Measurements from ENCODE around the gene KRT32.

KRT32 gene

DNA sequence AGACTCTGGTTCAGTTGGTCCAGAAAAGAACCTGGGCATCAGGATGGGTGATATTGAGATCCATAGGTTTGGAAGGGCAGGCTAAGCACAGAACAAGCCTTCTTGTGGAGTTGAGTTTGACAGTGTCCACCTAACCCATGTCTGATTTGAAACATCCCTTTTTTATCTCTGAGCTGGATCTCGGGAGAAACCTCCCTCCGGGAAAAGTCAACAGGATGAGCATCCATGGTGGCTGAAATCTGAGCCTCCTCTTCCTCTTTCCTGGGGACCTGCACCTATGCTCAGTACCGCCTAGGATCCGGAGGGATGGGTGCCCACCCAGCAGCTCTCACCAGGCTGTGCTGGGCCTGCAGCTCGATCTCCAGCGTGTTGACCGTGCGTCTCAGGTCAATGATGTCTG is 3.4 kb downstream of the KRT32 start:
- Histone ChIP-seq H3K4me1 (ENCODE audit: insufficient read depth, low read length) (no peaks in the 10 kb centered on the region), H3K36me3 (ENCODE audit: insufficient read depth, low read length) (no peaks in the 10 kb centered on the region), H3K9me3 (ENCODE audit: control insufficient read depth, insufficient read depth, low read length) (no peaks in the 10 kb centered on the region), H3K9ac (ENCODE audit: low read depth, low read length) (no peak overlapping the region)

GRCh38 chr17:41462705-41463104 is 4.5 kb downstream of the KRT32 start:
- Histone ChIP-seq H3K36me3 (ENCODE audit: insufficient read depth, low read length) (no peaks in the 10 kb centered on the region), H3K4me1 (ENCODE audit: insufficient read depth, low read length) (no peaks in the 10 kb centered on the region), H3K9me3 (ENCODE audit: control insufficient read depth, insufficient read depth, low read length) (no peaks in the 10 kb centered on the region), H3K9ac (ENCODE audit: low read depth, low read length) (no peak overlapping the region)

GRCh38 chr17:41457676-41458075 is 9.5 kb downstream of the KRT32 start:
- H3K9ac ChIP-seq (ENCODE audit: low read depth, low read length), result no peak overlapping the region

DNA sequence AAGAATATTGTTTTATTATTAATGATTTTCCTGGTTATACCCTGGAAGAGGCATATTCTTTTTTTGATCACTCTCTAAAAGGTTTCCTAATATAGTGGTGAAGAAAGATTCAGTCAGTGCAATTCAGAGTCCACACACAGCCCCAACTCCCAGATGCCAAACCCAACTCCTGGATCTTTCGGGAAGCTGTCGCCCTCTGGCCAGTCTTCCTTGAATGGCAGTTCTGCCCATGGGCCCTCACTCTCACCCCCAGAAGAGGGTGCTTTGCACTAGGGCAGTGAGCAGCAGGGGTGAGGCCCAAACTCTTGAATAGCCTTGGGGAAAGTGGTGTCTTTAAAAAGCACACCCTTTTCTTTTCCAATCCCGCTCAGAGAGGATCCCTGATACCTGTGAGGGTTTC is 11.0 kb downstream of the KRT32 start:
- Histone ChIP-seq H3K36me3 (ENCODE audit: insufficient read depth, low read length) (no peaks in the 10 kb centered on the region), H3K9me3 (ENCODE audit: control insufficient read depth, insufficient read depth, low read length) (peaks cover 2% of the 10 kb centered on the region), H3K9ac (ENCODE audit: low read depth, low read length) (no peak overlapping the region), H3K4me1 (ENCODE audit: insufficient read depth, low read length) (no peaks in the 10 kb centered on the region)

More at GRCh38 chr17:41457676-41458075, 9.5 kb downstream of the KRT32 start:
- Histone ChIP-seq H3K9me3 (ENCODE audit: control insufficient read depth, insufficient read depth, low read length) (no peaks in the 10 kb centered on the region), H3K4me1 (ENCODE audit: insufficient read depth, low read length) (no peaks in the 10 kb centered on the region), H3K36me3 (ENCODE audit: insufficient read depth, low read length) (no peaks in the 10 kb centered on the region)

DNA sequence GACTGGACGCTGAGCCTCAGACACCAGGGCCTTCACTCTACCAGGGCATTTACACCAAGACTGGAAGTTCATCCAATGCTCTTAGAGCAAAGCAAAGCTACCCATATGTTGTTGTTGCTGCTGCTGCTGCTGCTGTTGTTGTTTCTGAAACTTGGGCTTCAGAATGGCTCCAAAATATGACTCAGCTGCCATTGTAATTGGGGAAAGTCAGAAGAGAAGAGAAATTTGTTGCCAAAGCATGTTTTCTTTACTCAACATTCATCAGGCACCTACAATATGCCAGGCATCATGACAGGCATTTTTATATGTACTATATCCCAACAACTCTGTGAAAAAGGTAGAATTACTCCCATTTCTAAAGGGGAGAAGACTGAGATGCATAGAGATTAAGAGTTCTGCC is 11.9 kb downstream of the KRT32 start:
- Histone ChIP-seq H3K36me3 (ENCODE audit: insufficient read depth, low read length) (no peaks in the 10 kb centered on the region), H3K9me3 (ENCODE audit: control insufficient read depth, insufficient read depth, low read length) (peaks cover 2% of the 10 kb centered on the region), H3K4me1 (ENCODE audit: insufficient read depth, low read length) (no peaks in the 10 kb centered on the region), H3K9ac (ENCODE audit: low read depth, low read length) (no peak overlapping the region)

DNA sequence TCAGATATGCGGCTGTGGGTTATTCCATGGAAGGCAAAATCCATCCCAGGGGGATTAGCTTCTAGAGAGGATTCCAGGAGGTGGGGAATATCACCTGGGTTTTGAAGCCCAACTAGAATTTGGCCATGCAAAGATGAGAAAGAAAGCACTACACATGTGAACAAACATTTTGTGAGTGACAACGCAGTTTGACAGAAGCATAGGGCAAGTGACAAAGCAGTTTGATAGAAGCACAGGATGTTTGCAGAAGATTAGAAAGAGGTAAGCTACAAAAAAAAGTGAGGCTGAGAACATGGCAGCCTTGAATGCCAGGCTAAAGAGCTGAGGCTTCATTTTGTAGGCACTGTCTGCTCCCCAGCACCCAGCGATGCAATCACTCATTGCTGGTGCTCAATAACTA is 14.1 kb downstream of the KRT32 start:
- Histone ChIP-seq H3K9ac (ENCODE audit: low read depth, low read length) (no peak overlapping the region), H3K4me1 (ENCODE audit: insufficient read depth, low read length) (no peaks in the 10 kb centered on the region), H3K9me3 (ENCODE audit: control insufficient read depth, insufficient read depth, low read length) (peaks cover 2% of the 10 kb centered on the region), H3K36me3 (ENCODE audit: insufficient read depth, low read length) (no peaks in the 10 kb centered on the region)

DNA sequence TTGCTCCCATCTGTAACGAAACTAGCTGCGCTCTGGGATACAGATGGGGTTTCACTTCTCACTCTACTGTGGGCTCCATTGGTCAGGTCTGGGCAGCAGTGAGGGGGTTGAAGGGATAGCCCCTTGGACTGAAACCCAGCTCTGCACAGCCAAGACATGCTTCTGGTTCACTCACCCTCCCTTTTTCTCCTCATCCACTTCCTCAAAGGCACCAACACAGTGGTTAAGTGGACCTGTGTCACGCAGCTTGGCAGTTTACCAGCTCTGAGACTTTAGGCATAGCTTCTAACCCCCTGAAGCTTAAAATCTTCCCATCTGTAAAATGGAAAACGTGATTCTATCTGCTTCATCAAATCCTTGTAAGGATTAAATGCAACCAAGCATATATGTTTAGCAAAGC is 14.9 kb downstream of the KRT32 start:
- peaks cover 2% of the 10 kb centered on the region for H3K9me3 ChIP-seq (ENCODE audit: control insufficient read depth, insufficient read depth, low read length)
- H3K9ac ChIP-seq (ENCODE audit: low read depth, low read length), result no peak overlapping the region
- H3K4me1 ChIP-seq (ENCODE audit: insufficient read depth, low read length), result no peaks in the 10 kb centered on the region
- H3K36me3 ChIP-seq (ENCODE audit: insufficient read depth, low read length), result no peaks in the 10 kb centered on the region

- H3K4me1 ChIP-seq (ENCODE audit: insufficient read depth, low read length), result no peaks in the 10 kb centered on the region
- H3K9ac ChIP-seq (ENCODE audit: low read depth, low read length), result no peak overlapping the region
- peaks cover 2% of the 10 kb centered on the region for H3K9me3 ChIP-seq (ENCODE audit: control insufficient read depth, insufficient read depth, low read length)
- H3K36me3 ChIP-seq (ENCODE audit: insufficient read depth, low read length), result no peaks in the 10 kb centered on the region
Observed at GRCh38 chr17:41451154-41451728, 15.9 kb downstream of the KRT32 start.

- Histone ChIP-seq H3K36me3 (ENCODE audit: insufficient read depth, low read length) (no peaks in the 10 kb centered on the region), H3K4me1 (ENCODE audit: insufficient read depth, low read length) (no peaks in the 10 kb centered on the region), H3K9ac (ENCODE audit: low read depth, low read length) (no peak overlapping the region), H3K9me3 (ENCODE audit: control insufficient read depth, insufficient read depth, low read length) (peaks cover 2% of the 10 kb centered on the region)
Observed at GRCh38 chr17:41449008-41449407, 18.2 kb downstream of the KRT32 start.

GRCh38 chr17:41448506-41448905 is 18.7 kb downstream of the KRT32 start:
- Histone ChIP-seq H3K9ac (ENCODE audit: low read depth, low read length) (no peak overlapping the region), H3K4me1 (ENCODE audit: insufficient read depth, low read length) (no peaks in the 10 kb centered on the region), H3K9me3 (ENCODE audit: control insufficient read depth, insufficient read depth, low read length) (peaks cover 2% of the 10 kb centered on the region), H3K36me3 (ENCODE audit: insufficient read depth, low read length) (no peaks in the 10 kb centered on the region)

DNA sequence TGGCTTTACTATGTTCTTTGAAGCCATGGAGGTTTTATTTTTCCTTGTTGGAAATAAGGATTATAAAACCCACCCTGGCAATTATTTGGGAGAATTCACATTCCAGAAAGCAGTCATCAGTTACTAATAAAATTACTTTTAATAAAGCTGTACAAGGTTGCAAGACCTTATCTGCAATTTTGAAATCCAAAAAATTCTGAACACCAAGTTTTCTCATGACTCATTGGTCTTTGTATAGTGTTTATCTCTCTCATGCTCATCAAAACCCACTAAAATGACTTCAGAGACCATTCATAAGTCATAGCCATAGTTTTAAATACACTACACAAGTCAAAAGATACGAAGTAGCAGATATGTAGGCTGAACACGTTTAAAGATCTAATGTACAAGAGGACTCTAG is 20.4 kb downstream of the KRT32 start:
- Histone ChIP-seq H3K9ac (ENCODE audit: low read depth, low read length) (no peak overlapping the region), H3K9me3 (ENCODE audit: control insufficient read depth, insufficient read depth, low read length) (peaks cover 2% of the 10 kb centered on the region), H3K4me1 (ENCODE audit: insufficient read depth, low read length) (no peaks in the 10 kb centered on the region), H3K36me3 (ENCODE audit: insufficient read depth, low read length) (no peaks in the 10 kb centered on the region)

GRCh38 chr17:41444640-41445039 is 22.5 kb downstream of the KRT32 start:
- Histone ChIP-seq H3K4me1 (ENCODE audit: insufficient read depth, low read length) (no peaks in the 10 kb centered on the region), H3K9me3 (ENCODE audit: control insufficient read depth, insufficient read depth, low read length) (no peaks in the 10 kb centered on the region), H3K36me3 (ENCODE audit: insufficient read depth, low read length) (no peaks in the 10 kb centered on the region), H3K9ac (ENCODE audit: low read depth, low read length) (no peak overlapping the region)

GRCh38 chr17:41444186-41444585 is 23.0 kb downstream of the KRT32 start:
- Histone ChIP-seq H3K9ac (ENCODE audit: low read depth, low read length) (no peak overlapping the region), H3K4me1 (ENCODE audit: insufficient read depth, low read length) (no peaks in the 10 kb centered on the region), H3K9me3 (ENCODE audit: control insufficient read depth, insufficient read depth, low read length) (no peaks in the 10 kb centered on the region), H3K36me3 (ENCODE audit: insufficient read depth, low read length) (no peaks in the 10 kb centered on the region)

DNA sequence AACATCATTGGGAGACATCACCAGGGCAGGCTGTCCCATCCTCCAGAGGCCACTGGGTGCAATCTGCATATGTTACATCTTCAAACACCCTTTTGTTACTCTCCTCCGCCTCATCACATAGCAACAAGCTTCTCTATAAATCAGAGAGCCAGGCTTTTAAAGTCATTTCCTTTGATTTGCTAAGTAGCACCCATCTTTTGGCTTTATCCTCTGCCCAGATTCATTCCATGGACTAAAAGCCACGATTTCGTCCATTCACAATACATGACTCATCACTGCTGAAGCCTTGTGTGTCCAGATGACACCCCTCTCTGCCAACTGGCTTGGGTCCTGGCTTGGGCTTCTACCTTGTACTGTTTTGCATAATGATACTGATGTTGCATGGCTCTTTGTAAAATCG is 24.4 kb downstream of the KRT32 start:
- Histone ChIP-seq H3K36me3 (ENCODE audit: insufficient read depth, low read length) (no peaks in the 10 kb centered on the region), H3K9ac (ENCODE audit: low read depth, low read length) (no peak overlapping the region), H3K4me1 (ENCODE audit: insufficient read depth, low read length) (no peaks in the 10 kb centered on the region), H3K9me3 (ENCODE audit: control insufficient read depth, insufficient read depth, low read length) (no peaks in the 10 kb centered on the region)

GRCh38 chr17:41440531-41441033 is 26.6 kb downstream of the KRT32 start, which contains the start of gene KRT38:
Gene KRT38 (minus strand): TSS chr17:41440983. CDS start chr17:41440921, 62 bp downstream.
- H3K9me3 ChIP-seq (ENCODE audit: control insufficient read depth, insufficient read depth, low read length), result no peaks in the 10 kb centered on the region
- no peak within 1 kb of the TSS for H3K9ac ChIP-seq (ENCODE audit: low read depth, low read length)
- H3K36me3 ChIP-seq (ENCODE audit: insufficient read depth, low read length), result no peaks in the 10 kb centered on the region
- no peaks in the 10 kb centered on the region for H3K4me1 ChIP-seq (ENCODE audit: insufficient read depth, low read length)
